ENCODE measurements around the gene KRTAP29-1.

KRTAP29-1 gene

DNA sequence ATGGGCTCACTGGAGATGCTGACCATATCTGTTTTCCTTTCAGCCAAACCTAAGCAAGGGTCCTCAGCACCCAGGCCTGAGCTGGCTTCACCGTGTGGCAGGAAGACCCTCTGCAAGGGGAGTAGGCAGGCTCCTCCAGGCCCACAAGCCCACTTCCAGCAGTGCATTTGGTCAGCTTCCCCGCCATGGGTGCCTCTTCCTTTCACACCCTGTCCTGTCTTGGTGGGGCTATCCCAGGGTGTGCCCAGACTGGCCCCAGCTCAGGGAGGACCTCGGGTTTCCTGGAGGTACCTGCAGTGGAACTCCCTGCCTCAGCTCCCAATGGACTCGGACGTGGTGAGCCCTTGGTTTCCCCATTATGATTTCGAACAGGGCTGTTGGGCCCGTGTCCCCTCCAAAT lies 25.6 kb upstream of the KRTAP29-1 start:
- DNase-seq (ENCODE audit: low read depth) = no peak

GRCh38 chr17:41327411-41328120 lies 24.9 kb upstream of the KRTAP29-1 start:
- no peak for DNase-seq (ENCODE audit: low read depth)

DNA sequence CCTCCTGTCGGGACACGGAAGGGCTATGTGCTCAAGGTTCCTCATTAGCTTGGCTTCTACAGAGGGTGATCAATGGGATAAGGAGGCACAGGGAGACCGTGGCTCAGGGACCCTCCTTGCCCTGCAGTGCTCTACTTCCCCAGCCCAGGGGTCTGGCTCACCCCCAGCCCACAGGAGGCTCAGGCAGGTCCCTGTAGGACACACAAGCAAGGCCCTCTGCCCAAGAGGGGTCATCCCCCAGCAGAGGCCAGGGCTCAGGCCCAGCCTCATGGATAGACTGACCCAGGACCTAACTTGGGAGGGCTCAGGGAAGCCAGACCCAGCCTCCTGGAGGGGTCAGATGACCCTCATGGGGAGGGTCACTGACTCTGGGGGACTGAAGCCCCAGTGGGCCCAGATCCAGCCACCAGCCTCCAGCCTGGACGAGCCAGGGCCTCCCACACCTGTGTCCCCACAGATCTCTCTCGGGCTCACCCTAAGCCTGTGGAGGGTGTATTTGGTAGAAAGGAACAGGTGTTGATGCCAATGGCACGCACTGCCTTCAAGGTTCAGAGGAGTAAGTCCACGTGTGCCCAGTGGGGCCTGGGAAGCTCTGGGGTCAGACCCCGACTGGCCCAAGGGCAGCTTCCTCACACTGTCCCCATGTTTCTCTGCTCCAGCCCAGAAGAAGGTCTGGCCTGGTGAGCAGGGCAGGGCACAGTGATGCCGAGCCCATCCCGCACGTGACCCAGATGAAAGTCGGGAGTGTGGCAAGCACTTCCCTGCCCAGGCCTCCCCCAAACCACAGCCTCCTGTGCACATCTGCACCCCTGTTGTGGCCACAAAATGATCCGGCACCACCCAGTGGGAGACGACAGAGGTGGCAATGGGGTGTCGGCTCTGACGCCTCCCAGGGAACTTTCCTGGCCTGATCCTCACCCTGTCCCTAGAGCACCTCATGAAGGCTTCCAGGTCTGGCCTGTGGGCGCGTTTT lies 23.8 kb upstream of the KRTAP29-1 start:
- DNase-seq (ENCODE audit: low read depth) = no peak

GRCh38 chr17:41325611-41326010 lies 23.0 kb upstream of the KRTAP29-1 start:
- DNase-seq (ENCODE audit: low read depth) = no peak

DNA sequence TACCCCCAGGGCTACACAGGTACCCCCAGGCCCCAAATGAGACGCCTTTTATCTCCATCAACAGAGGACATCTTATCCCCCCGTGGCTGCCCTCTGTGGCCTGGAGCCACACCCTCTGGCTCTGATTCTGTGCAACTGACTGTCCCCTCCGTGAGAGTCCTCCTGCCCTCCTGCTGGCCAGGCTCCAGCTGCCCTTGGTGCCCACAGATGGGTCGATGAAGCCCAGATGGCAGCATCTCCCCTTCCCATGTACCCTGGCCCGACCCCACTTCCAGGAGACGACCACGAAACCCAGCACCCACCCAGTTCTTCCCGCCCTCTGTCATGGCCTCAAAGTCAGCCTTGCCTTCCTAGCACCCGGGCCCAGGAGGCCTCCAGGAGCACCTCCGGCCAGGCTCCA lies 22.5 kb upstream of the KRTAP29-1 start:
- DNase-seq (ENCODE audit: low read depth) = no peak

DNA sequence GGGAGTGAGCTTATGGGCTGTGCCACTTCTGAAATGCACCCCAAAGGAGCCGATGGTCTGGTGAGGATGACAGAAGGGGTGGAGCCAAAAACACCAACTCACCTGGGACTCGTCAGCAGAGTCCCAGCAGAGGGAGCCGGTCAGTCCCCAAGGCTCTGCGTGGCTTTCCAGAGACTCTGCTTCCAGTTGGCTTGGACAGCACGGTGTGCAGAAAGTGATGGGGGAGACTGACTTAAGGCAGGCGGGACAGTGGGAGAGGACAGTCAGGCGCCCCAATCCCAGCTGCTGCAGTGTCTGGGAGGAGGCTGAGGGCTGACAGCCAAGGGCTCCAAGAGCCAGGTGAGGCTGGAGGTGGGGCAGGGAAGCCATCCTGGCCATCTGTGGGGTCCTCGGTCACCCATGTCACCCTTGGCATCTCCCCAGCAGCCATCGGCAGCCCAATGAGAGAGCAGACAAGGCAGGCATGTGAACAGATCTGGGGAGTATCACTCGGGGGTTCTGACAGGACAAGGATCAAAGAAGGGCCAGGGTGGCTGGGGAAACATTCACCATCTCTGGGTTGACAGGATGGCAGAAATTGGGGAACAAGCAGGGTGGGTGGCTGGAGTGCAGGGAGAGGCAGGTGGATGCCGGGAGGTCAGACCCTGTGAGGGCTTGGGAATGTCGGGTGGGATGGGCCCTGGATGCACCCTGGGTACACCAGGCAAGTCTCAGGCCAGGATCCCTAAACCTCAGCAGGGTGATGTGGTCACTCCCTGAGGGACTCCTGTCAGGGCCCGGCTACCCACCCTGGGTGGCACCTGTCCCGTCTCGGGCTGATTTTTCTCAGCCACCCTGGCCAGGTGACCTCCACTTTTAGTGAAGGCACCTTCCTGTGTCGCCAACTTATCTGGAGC lies 21.8 kb upstream of the KRTAP29-1 start:
- no peak for DNase-seq (ENCODE audit: low read depth)

- DNase-seq (ENCODE audit: low read depth) = no peak
Observed at GRCh38 chr17:41322903-41323895, 20.5 kb upstream of the KRTAP29-1 start.

DNA sequence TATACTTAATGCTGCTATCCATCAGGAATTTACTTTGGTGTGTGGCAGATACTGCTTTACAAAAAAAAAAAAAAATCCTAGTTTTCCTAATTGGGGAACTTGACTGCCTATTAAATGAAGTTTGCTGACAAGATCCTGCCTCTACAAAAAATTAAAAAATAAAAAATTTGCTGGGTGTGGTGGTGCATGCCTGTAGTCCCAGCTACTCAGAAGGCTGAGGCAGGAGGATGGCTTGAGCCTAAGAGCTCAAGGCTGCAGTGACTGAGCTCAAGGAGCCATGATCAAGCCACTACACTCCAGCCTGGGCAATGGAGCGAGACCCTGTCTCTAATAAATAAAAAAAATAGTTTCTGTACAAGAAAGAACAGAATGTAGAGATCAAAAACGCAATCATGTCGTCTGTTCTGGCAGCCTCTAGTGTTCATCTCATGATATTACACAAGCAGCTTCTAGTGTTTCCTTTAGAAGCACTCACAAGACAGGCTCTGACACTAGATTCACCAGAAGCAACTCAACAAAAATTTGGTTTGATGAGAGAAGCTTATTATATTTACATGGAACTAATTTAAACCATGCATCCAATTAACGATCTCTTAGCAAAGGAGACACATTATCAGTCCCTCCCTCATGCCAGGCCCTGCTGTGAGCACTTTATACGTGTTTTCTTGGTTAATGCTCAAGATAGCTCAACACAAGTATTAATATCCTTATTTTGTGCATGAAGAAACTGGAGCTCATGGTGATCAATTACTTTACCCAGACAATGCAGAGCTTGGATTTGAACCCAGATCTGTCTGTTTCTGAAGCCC lies 19.6 kb upstream of the KRTAP29-1 start:
- peak; percentile 18 for DNase-seq (ENCODE audit: low read depth)

DNA sequence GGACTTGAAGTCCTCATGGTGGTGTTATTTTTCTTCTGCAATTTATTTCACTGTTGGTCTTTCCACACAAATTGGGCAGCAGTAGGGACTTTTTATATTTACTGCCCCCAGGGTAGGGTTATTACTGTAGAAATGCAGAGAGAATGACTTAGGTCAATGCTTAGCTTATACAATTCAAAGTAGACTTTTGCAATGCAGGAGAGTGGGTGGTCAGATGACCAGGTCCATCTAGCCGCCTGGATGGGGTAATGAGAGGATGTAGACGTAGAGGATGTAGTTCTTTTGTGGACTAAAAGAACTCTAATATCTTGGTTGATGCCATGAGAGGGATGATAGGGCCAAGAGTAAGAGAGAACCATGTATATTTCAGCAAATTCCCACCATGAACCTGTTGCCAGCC lies 15.6 kb upstream of the KRTAP29-1 start:
- no peak for DNase-seq (ENCODE audit: low read depth)

- no peak for DNase-seq (ENCODE audit: low read depth)
Observed at GRCh38 chr17:41315814-41316445, 13.3 kb upstream of the KRTAP29-1 start.

DNA sequence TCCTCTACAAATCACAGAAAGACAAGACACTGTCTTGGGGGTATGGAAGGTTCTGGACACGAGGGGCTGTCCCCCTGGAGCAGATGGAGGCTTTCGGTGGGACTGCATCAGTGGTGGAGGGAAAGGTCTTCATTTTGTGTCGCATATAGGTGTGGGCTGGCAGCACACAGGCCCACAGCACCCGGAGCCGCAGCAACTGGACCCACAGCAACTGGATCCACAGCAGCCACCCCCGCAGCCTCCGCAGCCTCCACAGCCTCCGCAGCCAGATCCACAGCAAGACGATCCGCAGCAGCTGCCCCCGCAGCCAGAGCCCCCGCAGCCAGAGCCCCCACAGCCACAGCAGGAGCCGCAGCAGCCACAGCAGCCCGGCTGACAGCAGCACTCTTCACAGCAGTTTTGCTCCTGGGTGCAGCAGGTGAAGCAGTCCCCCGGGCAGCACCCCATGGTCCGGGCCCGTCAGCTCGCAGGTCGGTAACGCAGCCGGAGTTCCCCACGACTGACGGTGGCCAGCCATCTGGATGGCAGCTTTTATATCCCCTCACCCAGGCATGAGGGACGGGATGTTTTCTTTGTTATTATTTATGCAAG lies 12.6 kb upstream of the KRTAP29-1 start, which contains the start of gene KRTAP17-1:
TSS of gene KRTAP17-1 (minus strand) at position 507 of the 591 bp plus-strand sequence. CDS start at position 447, 60 bp downstream.
- DNase-seq (ENCODE audit: low read depth) = no peak

- DNase-seq (ENCODE audit: low read depth) = no peak
Observed at GRCh38 chr17:41311111-41311510, 8.5 kb upstream of the KRTAP29-1 start.

DNA sequence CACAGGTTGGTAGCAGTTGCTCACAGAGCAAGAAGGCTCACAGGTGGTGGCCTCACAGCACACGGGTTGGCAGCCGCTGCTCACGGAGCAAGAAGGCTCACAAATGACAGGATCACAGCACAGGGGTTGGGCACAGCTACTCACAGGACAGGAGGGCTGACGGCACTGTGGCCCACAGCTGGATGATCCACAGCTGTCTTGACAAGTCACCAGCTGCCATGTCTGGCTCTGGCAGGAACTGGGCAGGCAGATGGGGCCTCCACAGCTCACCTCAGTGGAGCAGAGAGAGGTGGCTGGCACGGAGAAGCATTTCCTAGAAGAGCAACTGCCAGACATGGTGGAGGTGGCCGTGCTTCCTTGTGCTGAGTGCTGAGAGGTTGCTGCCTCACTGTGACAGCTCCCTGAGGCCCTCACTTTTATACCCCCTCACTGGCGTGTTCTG lies 6.3 kb upstream of the KRTAP29-1 start, which contains the start of gene KRTAP16-1:
TSS of gene KRTAP16-1 (minus strand) at position 392 of the 442 bp plus-strand sequence. CDS start at position 336, 56 bp downstream.
- no peak for DNase-seq (ENCODE audit: low read depth)

GRCh38 chr17:41308251-41308917 lies 5.7 kb upstream of the KRTAP29-1 start:
- DNase-seq (ENCODE audit: low read depth) = no peak

- DNase-seq (ENCODE audit: low read depth) = no peak
Observed at GRCh38 chr17:41307647-41308046, 5.0 kb upstream of the KRTAP29-1 start.

DNA sequence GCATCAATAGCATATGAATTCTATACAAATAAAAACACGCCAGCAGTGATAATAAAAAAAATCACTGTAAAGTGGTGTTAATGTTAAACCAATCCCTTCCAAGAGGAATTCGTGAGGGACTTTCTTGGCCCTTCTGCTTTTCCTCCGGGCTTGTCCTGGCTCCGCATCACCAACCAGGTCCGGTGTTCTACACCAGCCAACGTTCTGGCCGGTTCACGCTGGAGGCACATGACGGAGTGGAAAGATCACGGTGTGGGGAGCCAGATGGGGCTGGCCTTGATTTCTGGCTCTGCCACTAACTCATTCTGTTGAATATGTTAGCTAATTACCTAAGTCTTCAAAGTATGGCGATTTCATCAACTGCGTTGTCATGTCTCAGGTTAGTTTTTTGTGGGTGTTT lies 1.4 kb upstream of the KRTAP29-1 start:
- no peak for DNase-seq (ENCODE audit: low read depth)

- DNase-seq (ENCODE audit: low read depth) = no peak
Observed at GRCh38 chr17:41302981-41303380, 330 bp upstream of the KRTAP29-1 start.

GRCh38 chr17:41301204-41301790 lies 1.4 kb downstream of the KRTAP29-1 start:
- DNase-seq (ENCODE audit: low read depth) = no peak

Measured in GM04503 (cell line).